NB4 (cell line): Measurements from ENCODE around the gene AMOTL2.

Experiments used
- CTCF ChIP-seq: IDR thresholded peaks from one replicate; pipeline ENCODE4 v1.5.1; 2012; ENCODE audit warnings: low read depth, low read length
- MYC ChIP-seq: IDR thresholded peaks from 2 replicates; pipeline ENCODE4 v1.6.1; 2011; ENCODE audit warnings: low read depth, low read length

DNA sequence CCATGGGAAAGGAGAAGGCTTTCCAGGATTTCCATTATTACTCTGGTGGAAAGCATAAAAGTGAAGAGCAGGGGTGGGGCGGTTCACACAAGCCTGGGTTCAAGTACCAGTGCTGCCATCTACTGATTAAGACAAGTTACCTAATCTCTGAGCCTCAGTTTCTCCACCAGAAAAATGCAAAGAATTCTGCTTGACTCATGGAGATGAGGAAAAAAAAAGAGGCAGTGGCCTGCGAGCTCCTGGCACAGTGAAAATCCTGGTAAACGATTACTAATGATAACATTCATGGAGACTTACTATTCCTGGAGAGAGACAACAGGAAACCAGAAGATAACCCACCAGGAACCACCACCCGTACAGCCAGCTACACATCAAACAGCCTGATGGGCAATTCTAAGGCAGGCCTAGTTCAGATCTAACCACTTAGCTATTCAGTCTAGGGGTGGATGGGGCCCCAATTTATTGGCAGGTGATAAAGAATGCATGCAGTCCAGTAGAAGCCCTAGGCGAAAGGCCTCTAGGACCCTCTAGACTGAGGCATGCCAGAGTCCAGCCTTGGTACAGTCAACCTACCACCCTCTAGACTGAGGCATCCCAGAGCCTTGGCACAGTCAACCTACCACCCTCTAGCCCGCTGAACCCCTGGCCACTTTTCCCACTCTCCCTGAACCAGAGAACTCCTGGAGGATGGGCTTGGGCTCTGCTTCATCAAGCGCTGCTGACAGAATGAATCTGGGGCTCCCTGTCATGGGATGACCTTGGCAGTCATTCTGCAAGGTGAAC lies 2.5 kb downstream of the AMOTL2 start:
- TF ChIP-seq CTCF = no peak
- no peak for TF ChIP-seq MYC
